ENCODE results near the gene RAB26.
"Not testable (repeated sequence)": the region's sequence is repeated elsewhere in the genome, so short reads cannot be mapped to it uniquely, and the experiment has no call there.

RAB26 gene

GRCh38 chr16:2200313-2200712, 51.9 kb downstream of the RAB26 start:
- no peak for DNase-seq

GRCh38 chr16:2203119-2203688, 54.8 kb downstream of the RAB26 start:
- DNase-seq, result not testable (repeated sequence)

Measured in kidney glomerular epithelial cell (primary cell).